Large intestine (tissue), 3 donors: ENCODE measurements around the gene SPANXN5. TPM values are rescaled to one million over a fixed set of nuclear protein-coding genes. Genes with fewer than 3 reads are reported as not detected.
"Not testable (repeated sequence)": the region's sequence is repeated elsewhere in the genome, so short reads cannot be mapped to it uniquely, and the experiment has no call there.

Experiments
- DNase-seq, 2 donors: peaks; one replicate each; pipeline versions ENCODE4 v3.0.0 to v3.0.0-alpha.2; 2013
- H3K27ac ChIP-seq: one replicate; pipeline ENCODE4 v1.5.1; 2013; ENCODE audit warnings: low read length
- H3K27me3 ChIP-seq: 2 replicates; pipeline ENCODE4 v1.6.1; 2013; ENCODE audit warnings: low read length; ENCODE audit not compliant: control insufficient read depth, insufficient read depth
- H3K36me3 ChIP-seq: 2 replicates; pipeline ENCODE4 v1.6.1; 2013; ENCODE audit warnings: low read length; ENCODE audit not compliant: control insufficient read depth, insufficient read depth
- H3K4me1 ChIP-seq: one replicate; pipeline ENCODE4 v1.6.1; 2013; ENCODE audit warnings: low read length; ENCODE audit not compliant: control insufficient read depth, insufficient read depth
- H3K4me3 ChIP-seq: one replicate; pipeline ENCODE4 v1.5.1; 2013; ENCODE audit warnings: low read length
- H3K9me3 ChIP-seq: one replicate; pipeline ENCODE4 v1.6.1; 2013; ENCODE audit warnings: mild to moderate bottlenecking, low read depth, low read length, moderate library complexity; ENCODE audit not compliant: control insufficient read depth
- WGBS: methylation state at CpG from one replicate; pipeline ENCODE4 v1.1.5; 2013; ENCODE audit warnings: low lambda C conversion rate; ENCODE audit not compliant: insufficient coverage; 5-methylcytosine and 5-hydroxymethylcytosine counted together
- polyA plus RNA-seq: library from polyadenylated mRNA; unstranded; fragments of 120-200 nt; gene quantifications from one replicate; pipeline ENCODE4 v1.2.1, GENCODE V29; 2013

SPANXN5 gene
- polyA plus RNA-seq, 1 donor, result not detected

DNA sequence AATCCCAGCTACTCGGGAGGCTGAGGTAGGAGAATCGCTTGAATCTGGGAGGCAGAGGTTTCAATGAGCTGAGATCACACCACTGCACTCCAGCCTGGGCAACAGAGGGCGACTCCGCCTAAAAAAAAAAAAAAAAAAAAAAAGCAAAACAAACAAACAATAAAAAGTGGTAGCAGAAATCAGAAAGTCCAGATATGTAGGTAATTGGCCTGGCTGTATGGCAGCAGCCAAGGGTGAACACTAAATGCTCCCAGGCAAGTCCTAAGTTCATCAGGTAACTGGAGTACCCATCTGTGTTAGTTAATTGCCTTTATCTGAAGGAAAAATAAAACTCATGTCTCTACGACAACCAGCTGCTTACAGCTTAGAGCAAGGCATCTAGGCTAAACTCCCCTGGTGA lies 31.2 kb downstream of the SPANXN5 start:
- not testable (repeated sequence) for H3K4me3 ChIP-seq, H3K27me3 ChIP-seq, H3K36me3 ChIP-seq, DNase-seq, H3K4me1 ChIP-seq, H3K9me3 ChIP-seq, H3K27ac ChIP-seq
- no CpG with 5 or more reads among the region's 5 CpGs for WGBS

DNA sequence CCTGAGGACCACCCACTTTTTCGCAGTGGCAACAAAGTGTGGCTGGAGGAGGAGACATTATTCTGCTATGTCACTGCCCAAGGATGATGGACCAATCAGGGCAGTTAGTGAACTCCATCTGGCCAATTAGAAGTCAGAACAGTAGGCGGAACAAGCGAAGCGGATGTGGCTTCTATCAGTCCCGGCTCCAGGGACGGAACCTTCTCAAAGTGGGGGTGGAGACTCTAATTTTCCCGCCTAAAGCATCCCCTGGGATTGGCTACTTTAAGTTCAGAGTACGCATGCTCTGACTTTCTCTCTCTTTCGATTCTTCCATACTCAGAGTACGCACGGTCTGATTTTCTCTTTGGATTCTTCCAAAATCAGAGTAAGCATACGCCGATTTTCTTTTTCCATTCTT lies 46.3 kb downstream of the SPANXN5 start, which contains the start of gene SSX2B:
Gene SSX2B, plus strand, starts transcription at position 301 of the 400 bp plus-strand sequence. CDS start 1,429 bp downstream, outside the sequence.
- not testable (repeated sequence) for H3K36me3 ChIP-seq, H3K27me3 ChIP-seq, DNase-seq, H3K4me1 ChIP-seq, H3K4me3 ChIP-seq, H3K9me3 ChIP-seq, H3K27ac ChIP-seq
- no CpG with 5 or more reads among the region's 13 CpGs for WGBS

Other genes starting within 250 kb of the SPANXN5 start
- gene SSX7, start 142.5 kb downstream of the SPANXN5 start, polyA plus RNA-seq, result not detected
- not detected for gene SSX2, start 90.2 kb downstream of the SPANXN5 start, polyA plus RNA-seq
- not detected for gene SSX2B, start 46.2 kb downstream of the SPANXN5 start, polyA plus RNA-seq
- not detected for gene XAGE5, start 13.9 kb upstream of the SPANXN5 start, polyA plus RNA-seq
- gene XAGE3, start 70.7 kb upstream of the SPANXN5 start, polyA plus RNA-seq, result 0.13 TPM
- 11.6 TPM for gene FAM156B, start 99.9 kb upstream of the SPANXN5 start, polyA plus RNA-seq
- 37.8 TPM for gene FAM156A, start 161.1 kb upstream of the SPANXN5 start, polyA plus RNA-seq